HG02588 (cell line): Measurements from ENCODE around the gene GDI2.

Source experiments
- ATAC-seq: cut with Tn5 transposase; IDR thresholded peaks from one replicate; pipeline ENCODE4 v1.9.1; 2021; ENCODE audit warnings: mild to moderate bottlenecking, moderate library complexity; ENCODE audit not compliant: unreplicated experiment

GDI2 gene

DNA sequence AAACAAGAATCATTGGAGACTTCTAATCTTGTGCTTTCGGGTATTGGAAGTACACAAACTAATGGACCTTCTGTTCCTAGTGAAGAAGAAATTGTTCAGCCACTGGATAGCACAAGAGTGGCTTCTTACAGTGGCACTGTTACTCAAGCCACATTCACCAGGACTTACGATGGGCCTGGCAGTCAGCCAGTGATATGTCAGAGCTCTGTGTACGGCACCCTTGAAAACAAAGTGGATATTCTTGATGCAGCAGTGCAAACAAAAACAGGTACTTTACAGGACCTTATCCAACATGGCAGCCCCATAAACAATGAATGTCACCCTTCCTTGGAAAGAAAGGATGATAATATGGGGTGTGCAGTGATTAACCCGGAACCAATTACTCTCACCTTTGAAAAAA, 67.0 kb downstream of the GDI2 start:
- ATAC-seq: no peak

GRCh38 chr10:5744849-5745248, 68.4 kb downstream of the GDI2 start:
- ATAC-seq: no peak

DNA sequence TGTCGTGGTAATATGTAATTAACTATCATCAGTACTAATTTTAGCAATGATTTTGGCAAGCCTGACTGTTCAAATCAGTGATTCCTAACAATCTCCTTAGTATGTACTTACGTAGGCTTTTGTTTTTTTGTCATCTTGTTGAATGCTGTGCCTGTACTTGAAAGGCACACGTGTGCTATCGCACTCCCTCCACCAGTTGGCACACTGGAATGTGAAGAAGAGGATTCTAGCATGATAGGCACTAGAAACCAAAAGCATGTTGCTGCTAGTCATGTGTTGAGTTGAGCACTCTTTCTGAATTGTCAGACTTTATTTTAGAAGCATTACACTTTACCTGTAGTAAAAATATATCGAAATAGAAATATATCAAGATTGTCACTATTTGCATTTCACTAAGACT, 69.5 kb downstream of the GDI2 start:
- no peak for ATAC-seq

DNA sequence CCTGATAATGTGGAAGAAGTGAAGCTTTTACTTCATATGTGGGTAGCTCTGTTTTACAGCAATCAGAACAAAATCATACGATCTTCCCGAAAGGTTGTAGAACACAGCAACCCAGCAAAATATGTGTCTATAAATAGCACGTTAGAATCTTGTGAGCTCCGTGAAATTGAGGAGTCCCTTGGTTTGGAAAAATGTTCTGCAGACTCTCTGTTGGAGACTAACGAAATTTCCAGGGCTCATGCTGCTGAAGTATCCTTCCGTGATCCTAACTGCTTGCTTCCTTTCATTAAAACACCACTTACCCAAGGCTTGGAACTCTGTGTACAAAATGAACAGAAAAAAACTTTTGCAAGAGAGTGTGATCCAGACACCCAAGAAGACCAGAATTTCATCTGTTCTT, 71.1 kb downstream of the GDI2 start:
- ATAC-seq: no peak

- no peak for ATAC-seq
These were observed 72.0 kb downstream of the GDI2 start for GRCh38 chr10:5741276-5741675.

GRCh38 chr10:5738427-5738826, 74.8 kb downstream of the GDI2 start:
- ATAC-seq: no peak

- ATAC-seq: no peak
These were observed 75.9 kb downstream of the GDI2 start for GRCh38 chr10:5737352-5737751.

- no peak for ATAC-seq
These were observed 76.6 kb downstream of the GDI2 start for GRCh38 chr10:5736591-5736990.

DNA sequence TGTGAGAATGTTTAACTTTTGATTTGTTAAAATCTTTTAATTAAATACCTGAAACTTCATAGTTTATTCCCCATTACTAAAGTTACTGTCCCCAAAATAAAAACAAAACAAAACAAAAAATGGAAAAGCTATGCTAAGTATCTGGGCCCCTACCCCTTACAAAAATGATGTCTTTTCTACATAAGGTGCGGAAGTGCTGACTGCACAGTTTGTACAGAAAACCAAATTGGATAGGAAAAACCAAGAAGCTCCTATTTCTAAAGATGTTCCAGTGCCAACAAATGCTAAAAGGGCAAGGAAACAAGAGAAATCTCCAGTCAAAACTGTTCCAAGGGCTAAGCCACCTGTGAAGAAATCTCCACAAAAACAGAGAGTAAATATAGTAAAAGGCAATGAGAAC, 78.1 kb downstream of the GDI2 start:
- ATAC-seq: no peak

DNA sequence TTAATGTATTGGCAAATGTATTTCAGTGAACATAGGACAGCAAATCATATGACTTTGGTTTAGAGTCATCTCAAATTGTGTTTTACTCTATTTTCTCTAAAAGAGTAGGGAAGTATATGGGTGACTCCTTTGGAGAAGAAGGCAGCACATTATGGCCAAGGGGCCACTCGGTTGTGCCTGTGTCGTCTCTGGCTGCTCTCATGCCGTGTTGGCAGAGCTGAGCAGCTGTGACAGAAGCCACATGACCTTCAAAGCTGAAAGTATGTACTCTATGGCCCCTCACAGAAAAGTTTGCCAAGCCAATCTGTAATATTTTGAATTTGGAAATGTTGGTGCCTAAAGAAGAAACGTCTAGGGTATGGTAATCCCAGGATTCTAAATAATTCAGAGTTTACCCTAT, 81.1 kb downstream of the GDI2 start:
- ATAC-seq: no peak

DNA sequence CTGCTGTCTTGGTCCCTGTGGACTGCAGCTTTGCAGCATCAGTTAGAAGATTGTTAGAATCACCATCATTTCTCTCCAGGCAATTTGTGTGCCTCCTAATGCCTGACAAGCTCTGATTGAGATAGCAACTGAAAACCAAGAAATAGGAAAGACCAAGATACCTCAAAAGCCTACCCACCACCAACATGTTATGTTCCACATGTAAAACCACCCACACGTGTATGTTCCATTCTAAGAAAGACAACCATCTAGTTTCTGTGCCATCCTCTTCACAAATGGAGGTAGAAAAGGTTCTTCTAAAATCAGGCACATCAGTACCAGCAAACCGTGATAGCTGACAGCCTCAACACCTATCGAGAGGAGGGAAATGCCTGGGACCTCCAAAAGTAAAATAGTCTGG, 81.7 kb downstream of the GDI2 start:
- ATAC-seq: no peak

GRCh38 chr10:5730766-5731165, 82.5 kb downstream of the GDI2 start:
- no peak for ATAC-seq

DNA sequence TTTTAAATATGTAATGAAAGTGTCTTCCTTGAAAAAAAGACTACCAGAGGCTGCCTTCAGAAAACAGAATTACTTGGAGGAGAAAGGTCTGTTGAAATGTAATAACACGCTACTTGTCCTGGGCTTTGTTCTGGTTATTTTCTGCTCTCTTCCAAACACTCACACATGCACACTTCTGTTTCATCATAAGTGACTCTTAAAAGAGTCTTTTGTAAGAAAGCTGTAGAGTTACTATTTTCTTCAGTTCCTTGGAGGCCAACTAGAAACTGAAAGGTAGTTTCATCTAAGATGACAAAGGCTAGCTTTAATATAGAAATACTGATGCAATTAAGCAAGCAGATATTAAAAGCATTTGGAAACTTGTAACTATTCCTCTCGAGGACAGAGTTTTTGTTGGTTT, 89.5 kb downstream of the GDI2 start:
- ATAC-seq: no peak

GRCh38 chr10:5720182-5720581, 93.1 kb downstream of the GDI2 start:
- no peak for ATAC-seq

DNA sequence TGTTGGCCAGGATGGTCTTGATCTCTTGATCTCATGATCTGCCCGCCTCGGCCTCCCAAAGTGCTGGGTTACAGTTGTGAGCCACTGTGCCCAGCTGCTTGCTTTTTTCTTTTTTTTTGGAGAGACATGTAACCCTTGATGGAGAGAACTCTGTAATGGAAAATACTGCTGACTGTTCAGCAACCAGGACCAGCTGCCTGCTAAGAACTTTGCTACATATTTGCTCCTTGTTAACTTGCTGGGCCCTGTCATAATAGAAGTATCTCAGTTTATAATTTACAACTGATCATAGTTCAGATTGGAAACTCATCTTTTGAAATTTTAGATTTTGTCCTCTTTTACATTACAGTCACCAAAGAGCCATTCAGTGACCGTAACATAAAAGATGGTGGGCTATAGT, 93.7 kb downstream of the GDI2 start:
- no peak for ATAC-seq
